ENCODE measurements around the gene MYO1G. TPM values are rescaled to one million over a fixed set of nuclear protein-coding genes. Genes with fewer than 3 reads are reported as not detected.
"Not testable (repeated sequence)": the region's sequence is repeated elsewhere in the genome, so short reads cannot be mapped to it uniquely, and the experiment has no call there.

The MYO1G gene
- total RNA-seq, 1 experiment from 2014 or later = 0.26 TPM

GRCh38 chr7:44962483-44963251 lies 16.1 kb downstream of the MYO1G start:
- DNase-seq (ENCODE audit: low read depth, low spot score) = no peak
- in situ Hi-C loops (cut with HindIII; ENCODE audit: low pct_unique_long_range_greater_than_20kb, low sequenced_read_pairs) = no loop called here

GRCh38 chr7:44961844-44962482 lies 16.9 kb downstream of the MYO1G start:
- DNase-seq (ENCODE audit: low read depth, low spot score) = no peak
- in situ Hi-C loops (cut with HindIII; ENCODE audit: low pct_unique_long_range_greater_than_20kb, low sequenced_read_pairs) = no loop called here

- in situ Hi-C loops (cut with HindIII; ENCODE audit: low pct_unique_long_range_greater_than_20kb, low sequenced_read_pairs) = no loop called here
Measured at GRCh38 chr7:44960011-44960580, 18.7 kb downstream of the MYO1G start.

GRCh38 chr7:44959433-44959951 lies 19.3 kb downstream of the MYO1G start:
- in situ Hi-C loops (cut with HindIII; ENCODE audit: low pct_unique_long_range_greater_than_20kb, low sequenced_read_pairs) = no loop called here
- no peak for DNase-seq (ENCODE audit: low read depth, low spot score)

More at GRCh38 chr7:44960011-44960580, 18.7 kb downstream of the MYO1G start:
- no peak for DNase-seq (ENCODE audit: low read depth, low spot score)

GRCh38 chr7:44958645-44959344 lies 20.0 kb downstream of the MYO1G start:
- in situ Hi-C loops (cut with HindIII; ENCODE audit: low pct_unique_long_range_greater_than_20kb, low sequenced_read_pairs) = no loop called here
- DNase-seq (ENCODE audit: low read depth, low spot score) = no peak

GRCh38 chr7:44956157-44956766 lies 22.6 kb downstream of the MYO1G start:
- in situ Hi-C loops (cut with HindIII; ENCODE audit: low pct_unique_long_range_greater_than_20kb, low sequenced_read_pairs) = no loop called here
- no peak for DNase-seq (ENCODE audit: low read depth, low spot score)

GRCh38 chr7:44955733-44956132 lies 23.1 kb downstream of the MYO1G start:
- in situ Hi-C loops (cut with HindIII; ENCODE audit: low pct_unique_long_range_greater_than_20kb, low sequenced_read_pairs) = no loop called here
- DNase-seq (ENCODE audit: low read depth, low spot score) = no peak

GRCh38 chr7:44953156-44953555 lies 25.7 kb downstream of the MYO1G start:
- in situ Hi-C loops (cut with HindIII; ENCODE audit: low pct_unique_long_range_greater_than_20kb, low sequenced_read_pairs) = no loop called here
- no peak for DNase-seq (ENCODE audit: low read depth, low spot score)

GRCh38 chr7:44949303-44949702 lies 29.5 kb downstream of the MYO1G start:
- in situ Hi-C loops (cut with HindIII; ENCODE audit: low pct_unique_long_range_greater_than_20kb, low sequenced_read_pairs) = no loop called here

GRCh38 chr7:44945479-44945878 lies 33.3 kb downstream of the MYO1G start:
- in situ Hi-C loops (cut with HindIII; ENCODE audit: low pct_unique_long_range_greater_than_20kb, low sequenced_read_pairs) = no loop called here
- no peak for DNase-seq (ENCODE audit: low read depth, low spot score)

More at GRCh38 chr7:44949303-44949702, 29.5 kb downstream of the MYO1G start:
- DNase-seq (ENCODE audit: low read depth, low spot score) = no peak

GRCh38 chr7:44944821-44945220 lies 34.0 kb downstream of the MYO1G start:
- DNase-seq (ENCODE audit: low read depth, low spot score) = no peak
- in situ Hi-C loops (cut with HindIII; ENCODE audit: low pct_unique_long_range_greater_than_20kb, low sequenced_read_pairs) = no loop called here

GRCh38 chr7:44943631-44944030 lies 35.2 kb downstream of the MYO1G start:
- no peak for DNase-seq (ENCODE audit: low read depth, low spot score)
- in situ Hi-C loops (cut with HindIII; ENCODE audit: low pct_unique_long_range_greater_than_20kb, low sequenced_read_pairs) = no loop called here

GRCh38 chr7:44937426-44937825 lies 41.4 kb downstream of the MYO1G start:
- DNase-seq (ENCODE audit: low read depth, low spot score) = no peak
- in situ Hi-C loops (cut with HindIII; ENCODE audit: low pct_unique_long_range_greater_than_20kb, low sequenced_read_pairs) = no loop called here

- no peak for DNase-seq (ENCODE audit: low read depth, low spot score)
- in situ Hi-C loops (cut with HindIII; ENCODE audit: low pct_unique_long_range_greater_than_20kb, low sequenced_read_pairs) = no loop called here
Measured at GRCh38 chr7:44936322-44936721, 42.5 kb downstream of the MYO1G start.

GRCh38 chr7:44935583-44935982 lies 43.2 kb downstream of the MYO1G start:
- DNase-seq (ENCODE audit: low read depth, low spot score) = no peak

GRCh38 chr7:44935016-44935415 lies 43.8 kb downstream of the MYO1G start:
- no peak for DNase-seq (ENCODE audit: low read depth, low spot score)
- in situ Hi-C loops (cut with HindIII; ENCODE audit: low pct_unique_long_range_greater_than_20kb, low sequenced_read_pairs) = no loop called here

More at GRCh38 chr7:44935583-44935982, 43.2 kb downstream of the MYO1G start:
- in situ Hi-C loops (cut with HindIII; ENCODE audit: low pct_unique_long_range_greater_than_20kb, low sequenced_read_pairs) = no loop called here

GRCh38 chr7:44934510-44934909 lies 44.3 kb downstream of the MYO1G start:
- DNase-seq (ENCODE audit: low read depth, low spot score); in situ Hi-C loops (cut with HindIII; ENCODE audit: low pct_unique_long_range_greater_than_20kb, low sequenced_read_pairs): not testable (repeated sequence)

GRCh38 chr7:44930921-44931320 lies 47.9 kb downstream of the MYO1G start:
- DNase-seq (ENCODE audit: low read depth, low spot score) = no peak
- in situ Hi-C loops (cut with HindIII; ENCODE audit: low pct_unique_long_range_greater_than_20kb, low sequenced_read_pairs) = no loop called here

Data from SK-MEL-5 (cell line).